IPS-NIHi7 (cell line): ENCODE results near the gene DOK6.
"Not testable (repeated sequence)": the region's sequence is repeated elsewhere in the genome, so short reads cannot be mapped to it uniquely, and the experiment has no call there.

Experiments used
- DNase-seq: peaks from one replicate; pipeline ENCODE4 v3.0.0; 2012; ENCODE audit warnings: mixed read lengths; ENCODE audit errors: extremely low spot score

DOK6 gene

GRCh38 chr18:69808399-69808798 is 407.7 kb downstream of the DOK6 start:
- DNase-seq: no peak

DNA sequence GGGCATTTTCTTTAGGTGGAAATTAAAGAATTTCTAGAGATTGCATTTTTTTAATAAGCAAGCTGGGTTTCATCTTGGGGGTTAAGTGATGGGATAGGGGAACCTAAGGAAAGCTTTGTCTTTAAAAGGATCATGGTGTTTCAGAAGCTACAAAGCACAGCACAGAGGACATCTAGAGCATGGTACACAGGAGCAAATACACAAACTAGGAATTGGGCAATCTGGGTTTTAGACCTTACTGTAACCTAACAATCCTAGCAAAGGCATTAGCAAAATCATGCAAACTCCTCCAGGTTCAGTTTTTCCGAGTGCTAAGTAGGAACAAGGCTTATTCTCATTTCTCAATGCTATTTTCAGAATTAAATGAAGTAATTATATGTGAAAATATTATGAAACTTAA is 412.9 kb downstream of the DOK6 start:
- no peak for DNase-seq

DNA sequence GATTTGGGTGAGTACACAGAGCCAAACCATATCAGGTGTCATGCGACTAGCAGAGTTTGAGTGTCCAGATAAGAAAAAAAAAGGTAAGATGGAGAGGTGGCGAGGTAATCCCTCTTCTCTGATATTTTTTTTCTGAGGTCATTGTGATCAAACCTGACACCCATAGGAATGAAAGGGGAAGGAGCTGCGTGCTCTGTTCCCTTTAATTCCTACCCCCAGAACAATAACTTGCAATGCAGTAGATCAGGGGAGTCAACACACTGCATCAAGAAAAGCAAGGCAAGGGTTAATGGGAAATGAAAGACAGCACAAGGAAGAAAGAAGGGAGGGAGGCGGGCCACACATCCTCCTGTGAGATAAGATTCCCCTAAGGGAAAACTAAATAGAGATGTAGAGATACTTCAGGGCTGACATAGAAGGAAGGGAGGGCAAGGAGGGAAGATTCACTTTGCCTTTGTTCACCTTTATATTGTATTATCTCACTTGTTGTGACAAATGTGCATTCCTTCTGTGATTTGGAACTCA is 414.2 kb downstream of the DOK6 start:
- DNase-seq: no peak

DNA sequence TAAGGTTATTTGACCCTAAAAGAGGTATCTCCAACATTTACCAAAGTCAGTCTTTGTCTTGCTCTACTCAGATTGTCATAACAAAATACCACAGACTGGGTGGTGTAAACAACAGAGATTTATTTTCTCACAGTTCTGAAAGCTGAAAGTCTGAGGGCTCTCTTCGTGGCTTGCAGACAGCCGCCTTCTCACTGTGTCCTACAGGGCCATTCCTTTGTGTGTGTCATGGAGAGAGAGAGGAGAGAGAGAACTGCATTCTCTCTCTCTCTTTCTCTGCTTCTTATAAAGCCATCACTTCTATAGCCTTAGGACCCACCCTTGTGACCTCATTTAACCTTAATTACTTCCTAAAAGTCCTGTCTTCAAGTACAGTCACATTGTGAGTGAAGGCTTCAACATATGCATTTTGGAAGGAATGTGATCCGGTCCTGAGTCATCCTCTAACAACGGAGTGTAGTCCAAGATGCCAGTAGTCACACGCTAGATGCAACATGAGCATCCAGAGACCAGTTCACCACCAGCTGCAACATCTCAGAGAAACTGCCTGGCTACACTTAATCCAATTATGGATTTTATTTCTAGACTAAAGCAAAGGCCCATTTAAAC is 416.8 kb downstream of the DOK6 start:
- DNase-seq: no peak

DNA sequence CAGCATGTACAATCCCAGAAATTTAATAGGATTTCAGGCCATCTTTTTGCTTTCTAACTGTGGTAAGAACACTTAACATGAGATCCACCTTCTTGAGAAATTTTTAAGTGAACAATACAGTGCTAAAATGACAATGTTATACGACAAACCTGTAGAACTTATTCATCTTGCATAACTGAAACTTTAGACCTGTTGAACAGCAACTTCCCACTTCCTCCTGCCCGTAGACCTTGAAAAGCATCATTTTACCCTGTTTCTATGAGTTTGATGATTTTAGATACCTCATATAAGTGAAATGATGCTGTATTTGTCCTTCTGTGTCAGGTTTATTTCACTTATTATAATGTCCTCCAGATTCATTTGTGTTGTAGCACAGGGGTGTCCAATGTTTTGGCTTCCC is 418.8 kb downstream of the DOK6 start:
- DNase-seq: no peak

- DNase-seq: no peak
Observed at GRCh38 chr18:69820538-69820937, 419.9 kb downstream of the DOK6 start.

GRCh38 chr18:69830189-69830588 is 429.5 kb downstream of the DOK6 start:
- no peak for DNase-seq

DNA sequence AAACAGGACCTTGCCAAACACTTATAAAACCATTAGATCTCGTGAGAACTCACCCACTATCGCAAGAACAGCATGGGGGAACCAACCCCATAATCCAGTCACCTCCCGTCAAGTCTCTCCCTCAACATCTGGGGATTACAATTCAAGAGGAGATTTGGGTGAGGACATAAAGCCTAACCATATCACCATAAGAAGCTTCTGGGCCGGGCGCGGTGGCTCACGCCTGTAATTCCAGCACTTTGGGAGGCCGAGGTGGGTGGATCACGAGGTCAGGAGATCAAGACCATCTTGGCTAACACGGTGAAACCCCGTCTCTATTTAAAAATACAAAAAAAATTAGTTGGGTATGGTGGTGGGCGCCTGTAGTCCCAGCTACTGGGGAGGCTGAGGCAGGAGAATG is 434.3 kb downstream of the DOK6 start:
- DNase-seq: not testable (repeated sequence)

DNA sequence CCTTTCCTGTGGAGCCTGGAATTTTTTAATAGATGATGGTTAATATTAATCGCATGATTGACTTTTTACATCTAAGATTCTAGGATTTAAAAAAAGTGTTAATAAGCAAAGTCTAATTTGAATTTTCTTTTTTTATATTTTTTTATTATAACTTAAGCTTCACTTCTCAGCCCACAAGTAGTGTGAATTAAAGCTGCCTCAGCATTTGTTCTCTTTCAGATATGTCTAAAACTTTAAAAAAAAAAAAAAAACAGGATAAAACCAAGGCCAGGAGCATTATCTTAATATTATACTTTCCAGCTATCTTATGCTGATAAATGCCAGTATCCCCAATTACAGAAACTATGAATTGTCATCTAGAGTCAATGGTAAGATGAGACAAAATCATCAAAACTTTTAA is 437.3 kb downstream of the DOK6 start:
- no peak for DNase-seq

DNA sequence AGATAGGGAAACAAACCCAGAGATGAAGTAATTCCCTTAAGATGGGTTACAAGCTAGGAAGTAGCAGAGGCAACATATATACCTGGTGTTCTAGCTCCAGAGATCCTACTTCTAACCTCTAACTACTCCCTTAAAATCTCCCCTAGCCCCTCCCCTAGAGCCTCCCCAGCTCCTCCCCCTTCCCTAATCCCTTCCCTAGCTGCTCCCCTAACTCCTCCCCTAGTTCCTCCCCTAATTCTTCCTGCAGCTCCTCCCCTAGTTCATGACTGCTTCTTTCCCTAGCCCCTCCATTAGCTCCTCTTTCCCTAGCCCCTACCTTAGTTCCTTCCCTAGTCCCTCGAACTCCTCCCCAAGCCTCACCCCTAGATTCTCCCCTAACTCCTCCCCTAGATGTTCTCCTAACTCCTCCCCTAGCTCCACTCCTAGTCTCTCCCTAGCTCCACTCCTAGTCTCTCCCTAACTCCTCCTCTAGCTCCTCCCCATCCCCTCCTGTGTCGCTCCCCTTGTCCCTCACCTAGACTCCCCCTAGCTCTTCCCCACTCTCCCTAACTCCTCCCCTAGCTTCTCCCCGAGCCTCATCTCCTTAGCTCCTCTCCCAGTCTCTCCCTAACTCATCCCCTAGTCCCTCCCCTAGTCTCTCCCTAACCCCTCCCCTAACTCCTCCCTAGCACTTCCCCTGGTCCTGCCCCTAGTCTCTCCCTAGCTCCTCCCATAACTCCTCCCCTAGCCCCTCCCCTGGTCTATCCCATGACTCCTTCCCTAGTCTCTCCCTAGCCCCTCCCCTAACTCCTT is 438.1 kb downstream of the DOK6 start:
- peak; percentile 41 for DNase-seq

DNA sequence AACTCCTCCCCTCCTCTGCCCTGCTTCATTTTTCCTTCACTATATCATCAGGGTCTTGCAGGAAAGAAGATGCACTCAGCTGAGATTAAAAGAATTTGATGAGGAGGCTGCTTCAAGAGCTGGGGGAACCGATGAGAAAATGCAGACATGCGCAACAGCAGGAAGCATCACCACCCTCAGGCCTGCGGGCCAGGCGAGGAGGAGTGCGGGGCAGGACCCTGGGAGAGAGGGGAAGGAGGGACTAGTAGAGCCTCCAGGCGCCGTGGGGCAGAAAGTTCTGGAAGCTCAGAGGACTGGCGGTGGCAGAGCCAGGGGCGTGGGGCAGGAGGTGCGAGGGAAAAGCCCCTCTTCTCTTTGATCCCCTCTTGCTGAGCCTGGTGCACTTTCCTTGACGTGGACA is 438.8 kb downstream of the DOK6 start:
- DNase-seq: no peak

DNA sequence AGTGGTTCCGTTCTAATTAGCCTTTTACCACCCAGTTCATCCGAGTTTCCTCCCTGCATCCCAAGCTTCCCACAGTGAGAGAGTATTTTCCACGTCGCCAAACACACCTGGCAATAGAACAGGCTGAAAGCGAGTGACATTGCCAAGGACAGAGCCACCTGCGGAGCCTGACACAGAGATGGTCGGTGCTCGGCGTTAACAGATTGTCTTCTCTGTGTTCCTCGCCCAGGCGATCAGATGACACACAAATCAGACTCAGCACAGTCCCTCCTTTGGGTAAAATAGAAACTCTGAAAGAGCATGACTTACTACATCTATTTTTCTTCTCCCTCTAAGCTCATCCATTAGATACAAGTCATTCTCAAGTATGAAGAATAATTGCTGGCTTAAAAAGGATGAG is 439.3 kb downstream of the DOK6 start:
- DNase-seq: no peak

- DNase-seq: no peak
Observed at GRCh38 chr18:69840445-69840844, 439.8 kb downstream of the DOK6 start.

GRCh38 chr18:69841117-69841516 is 440.4 kb downstream of the DOK6 start:
- DNase-seq: no peak

DNA sequence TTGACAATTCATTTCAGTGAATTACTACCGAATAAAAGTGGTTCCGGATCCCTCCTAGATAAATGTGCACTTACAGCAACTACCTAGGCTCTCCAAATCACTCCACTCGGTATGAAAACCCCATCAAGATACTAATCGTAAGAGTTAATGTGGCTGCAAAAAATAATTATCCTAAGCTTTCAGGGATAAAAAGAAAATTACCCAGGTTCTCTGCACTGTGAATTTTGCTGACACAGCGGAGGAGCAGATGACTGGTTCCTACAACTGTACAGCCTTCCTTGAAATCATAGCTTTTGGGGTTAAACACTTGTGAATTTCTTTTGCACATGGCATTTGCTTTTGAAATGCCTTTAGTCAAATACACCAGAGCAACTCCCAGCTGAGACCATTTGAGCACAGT is 442.3 kb downstream of the DOK6 start:
- DNase-seq: no peak

DNA sequence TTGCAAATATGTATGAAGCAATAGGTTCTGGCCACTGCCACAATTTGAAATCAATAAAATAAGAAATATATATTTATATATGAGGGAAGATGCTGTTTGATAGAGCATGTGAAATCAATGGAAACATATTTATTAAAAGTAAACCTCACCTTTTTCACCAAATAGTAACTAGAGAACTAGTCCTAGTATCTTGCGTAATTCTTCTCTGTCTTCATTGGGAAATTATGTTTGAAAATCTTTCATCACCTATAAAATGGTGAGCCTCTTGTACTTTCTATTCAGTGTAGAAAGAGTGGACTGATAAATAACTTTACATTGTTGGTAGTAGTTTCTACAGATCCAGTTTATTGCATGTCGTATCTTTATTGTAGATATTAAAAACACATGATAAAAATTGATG is 444.0 kb downstream of the DOK6 start:
- DNase-seq: no peak

DNA sequence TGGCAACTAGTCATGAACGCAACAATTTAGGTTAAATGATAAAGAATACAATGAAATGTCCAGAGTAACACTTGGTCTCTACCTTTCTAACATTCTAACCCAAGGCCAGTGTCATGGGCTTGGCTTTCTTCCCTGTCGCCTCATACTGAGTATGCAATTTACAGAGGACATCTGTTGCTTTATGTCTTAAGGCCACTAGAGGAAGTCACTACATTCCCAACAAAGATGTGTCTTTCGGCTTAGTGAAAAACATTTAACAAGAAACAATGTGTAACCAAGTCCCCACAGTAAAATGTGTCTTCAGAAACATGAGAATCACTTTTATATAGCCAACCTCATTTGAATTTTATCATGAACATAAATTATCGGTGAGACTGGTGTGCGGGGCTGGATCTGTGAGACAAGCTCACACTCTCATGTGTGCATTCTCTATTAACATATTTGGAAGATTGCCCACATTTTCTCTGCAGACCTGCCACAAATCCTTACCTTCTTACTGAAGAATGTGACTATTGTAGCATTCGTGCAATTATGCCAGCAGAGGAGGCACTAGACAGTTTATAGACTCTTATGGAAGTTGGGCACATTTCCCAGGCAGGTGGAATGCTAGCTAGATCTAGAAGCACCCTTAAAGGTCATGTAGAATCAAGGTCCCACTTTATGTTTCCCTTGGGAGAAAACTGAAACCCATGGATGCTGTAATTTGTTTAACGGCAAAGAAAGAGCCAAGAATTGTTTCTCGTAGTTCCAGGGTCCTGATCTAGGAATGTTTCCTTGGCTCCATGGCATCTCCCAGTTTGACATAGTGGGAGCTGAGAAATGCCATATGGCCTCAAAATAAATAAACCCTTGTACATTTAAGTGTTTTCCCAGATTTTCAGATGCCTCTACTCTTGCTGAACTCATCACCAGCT is 445.2 kb downstream of the DOK6 start:
- DNase-seq: peak; percentile 19

GRCh38 chr18:69853051-69853450 is 452.4 kb downstream of the DOK6 start:
- DNase-seq: no peak

DNA sequence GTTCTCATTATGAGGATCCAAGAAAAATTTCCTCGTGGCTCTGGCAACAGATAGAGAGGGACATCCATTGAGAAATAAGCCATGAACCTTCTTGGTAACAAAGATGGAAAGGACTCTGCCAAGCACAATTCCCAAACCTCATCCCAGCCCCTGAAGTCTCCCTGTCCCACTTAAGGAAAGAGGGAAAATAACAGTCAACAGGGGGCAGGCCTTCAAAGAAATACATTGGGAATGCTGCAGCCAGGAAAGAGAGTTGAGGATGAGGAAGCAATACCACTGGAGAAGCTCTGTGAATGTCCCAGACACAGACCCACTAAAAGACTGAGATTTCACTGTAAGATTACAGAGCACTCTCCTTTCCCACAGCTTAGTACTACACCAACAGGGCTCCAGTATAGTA is 453.8 kb downstream of the DOK6 start:
- peak; percentile 33 for DNase-seq

- no peak for DNase-seq
Observed at GRCh38 chr18:69858897-69859296, 458.2 kb downstream of the DOK6 start.

- DNase-seq: not testable (repeated sequence)
Observed at GRCh38 chr18:69864802-69865201, 464.1 kb downstream of the DOK6 start.

DNA sequence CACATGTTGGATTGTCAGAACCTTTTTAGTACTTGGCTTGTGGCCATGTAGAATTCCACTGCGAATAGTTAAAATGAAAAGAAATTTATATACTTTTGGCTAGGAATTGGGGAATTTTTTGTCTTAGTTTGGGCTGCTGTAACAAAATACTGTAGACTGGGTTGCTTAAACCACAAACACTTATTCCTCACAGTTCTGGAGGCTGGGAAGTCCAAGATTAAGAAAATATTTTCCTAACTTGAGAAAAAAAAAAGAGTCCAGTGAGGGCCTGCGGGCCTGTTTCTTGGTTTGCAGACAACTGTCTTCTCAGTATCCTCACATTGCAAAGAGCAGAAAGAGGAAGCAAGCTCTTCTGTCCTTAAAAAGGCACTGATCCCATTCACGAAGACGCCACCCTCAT is 465.1 kb downstream of the DOK6 start:
- DNase-seq: no peak
